ENCODE data around the gene FLAD1. TPM values are rescaled to one million over a fixed set of nuclear protein-coding genes. Genes with fewer than 3 reads are reported as not detected.

The FLAD1 gene
- polyA plus RNA-seq, 2 of the 4 experiments (the other 2 are of a cell fraction): 34.1 to 43.5 TPM

DNA sequence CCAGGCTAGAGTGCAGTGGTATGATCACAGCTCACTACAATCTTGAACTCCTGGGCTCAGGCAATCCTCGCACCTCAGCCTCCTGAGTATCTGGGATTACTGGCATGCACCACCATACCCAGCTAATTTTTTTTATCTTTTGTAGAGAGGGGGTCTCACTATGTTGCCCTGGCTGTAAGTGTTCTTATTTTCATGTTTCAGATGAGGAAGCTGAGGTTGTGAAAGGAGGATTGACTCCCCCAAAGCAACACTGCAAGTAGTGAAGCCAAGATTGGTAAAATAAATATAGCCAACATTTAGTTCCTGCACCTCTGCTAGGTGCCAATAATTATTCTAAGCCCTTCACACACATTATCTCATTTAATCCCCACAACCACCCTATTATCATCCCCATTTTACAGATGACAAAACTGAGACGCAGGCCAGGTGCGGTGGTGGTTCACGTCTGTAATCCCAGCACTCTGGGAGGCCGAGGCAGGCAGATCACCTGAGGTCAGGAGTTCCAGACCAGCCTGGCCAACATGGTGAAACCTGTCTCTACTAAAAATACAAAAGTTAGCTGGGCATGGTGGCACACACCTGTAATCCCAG, 48.7 kb upstream of the FLAD1 start:
- FAIRE-seq: no peak
- Histone ChIP-seq H3K27ac (no peak overlapping the region), H3K4me3 (no peak overlapping the region), H3K9me3 (no peaks in the 10 kb centered on the region), H3K4me1 (peaks cover 25% of the 10 kb centered on the region), H3K4me2 (no peak overlapping the region)
- ATAC-seq: no peak
- ChIA-PET POLR2A (no interaction called here), CTCF (interaction anchor here (0.6 to 2.7 kb wide), 5 partner anchors 9 to 375 kb away, joined by 3 to 13 read pairs (median 5); no protein-coding TSS in a partner anchor)
- TF ChIP-seq KDM5A (IDR thresholded peaks at IDR 0.05) (no peak), HOXB5 (CRISPR knock-in tag; IDR thresholded peaks at IDR 0.05) (no peak), ZNF302 (CRISPR knock-in tag; IDR thresholded peaks at IDR 0.05) (no peak), CHD4 (IDR thresholded peaks at IDR 0.05; ENCODE audit: borderline replicate concordance) (no peak), KDM1A (IDR thresholded peaks at IDR 0.05; ENCODE audit: low read depth) (no peak), GATA3 (IDR thresholded peaks at IDR 0.05; ENCODE audit: borderline replicate concordance) (no peak), RCOR1 (IDR thresholded peaks at IDR 0.05; ENCODE audit: low read depth, low read length) (no peak), JUNB (IDR thresholded peaks at IDR 0.05) (no peak)
- WGBS (ENCODE audit: missing lambda C conversion rate): 95% methylated on average over 5 of the region's 5 CpGs
- DNase-seq (ENCODE audit: low read depth in 1 of 2, low spot score in 1 of 2): no peak

DNA sequence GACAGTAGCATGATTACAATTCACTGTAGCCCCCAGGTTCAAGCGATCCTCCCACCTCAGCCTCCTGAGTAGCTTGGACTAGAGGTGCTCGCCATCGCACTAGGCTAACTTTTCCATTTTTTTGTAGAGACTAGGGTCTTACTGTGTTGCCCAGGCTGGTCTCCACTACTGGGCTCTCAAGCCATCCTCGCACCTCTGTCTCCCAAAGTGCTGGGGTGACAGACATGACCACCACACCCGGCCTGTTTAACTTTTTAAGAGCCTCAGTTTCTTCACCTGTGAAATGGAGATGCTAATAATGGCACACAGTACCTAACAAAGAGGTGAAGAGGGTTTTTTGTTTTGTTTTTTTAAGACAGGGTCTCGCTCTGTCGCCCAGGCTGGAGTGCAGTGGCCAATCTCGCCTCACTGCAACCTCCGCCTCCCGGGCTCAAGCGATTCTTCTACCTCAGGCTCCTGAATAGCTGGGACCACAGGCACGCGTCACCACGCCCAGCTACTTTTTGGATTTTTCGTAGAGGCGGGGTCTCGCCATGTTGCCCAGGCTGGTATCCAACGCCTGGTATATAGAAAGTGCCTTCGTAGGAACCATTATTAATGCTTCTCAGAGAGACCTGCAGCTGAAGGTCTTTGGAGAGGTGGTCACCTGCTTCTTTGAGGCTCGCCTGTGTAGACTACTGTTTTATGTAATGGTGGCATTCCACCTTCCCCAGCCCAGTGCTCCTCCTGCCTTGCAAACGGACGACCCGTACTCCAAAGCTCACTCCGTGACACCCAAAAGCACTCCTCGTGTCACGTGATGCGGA, 47.2 kb upstream of the FLAD1 start:
- CTCF ChIA-PET: interaction anchor here (0.8 to 4.3 kb wide), 22 partner anchors 8 to 457 kb away, joined by 3 to 20 read pairs (median 4); partner anchors contain the start of genes PBXIP1 and PYGO2

DNA sequence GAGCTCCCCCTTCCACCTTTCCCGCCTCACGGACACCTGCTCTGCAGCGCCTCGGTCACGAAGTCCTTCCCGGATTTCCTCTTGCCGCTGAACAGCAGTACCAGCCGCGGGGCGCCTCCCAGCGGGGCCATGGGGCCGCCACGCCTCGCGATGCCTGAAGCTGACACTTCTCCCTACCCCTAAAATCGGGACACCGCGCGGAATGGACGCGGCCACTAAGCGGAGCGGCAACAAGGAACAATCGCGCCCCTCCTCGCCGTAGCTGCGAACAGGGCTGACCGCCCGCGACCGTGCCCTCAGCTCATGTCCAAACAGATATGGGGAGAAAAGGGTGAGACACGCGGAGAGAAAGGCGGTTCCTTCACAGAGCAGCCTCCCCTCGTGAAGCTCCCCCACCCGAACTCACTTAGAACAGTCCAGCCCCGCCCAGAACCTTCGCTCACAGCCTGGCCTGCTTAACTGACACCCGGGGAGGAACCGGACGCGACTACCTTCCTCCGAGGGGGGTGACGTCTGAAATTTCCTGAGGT, 46.5 kb upstream of the FLAD1 start, which contains the start of gene PMVK:
Gene PMVK, minus strand, starts transcription at position 165 of the 530 bp plus-strand sequence. Its CDS starts 34 bp downstream, at position 131.
- H3K4me3 ChIP-seq: peak within 1 kb of the TSS; percentile 61
- peak within 1 kb of the TSS; percentile 92 for H3K4me2 ChIP-seq
- DNase-seq (ENCODE audit: low read depth in 1 of 2, low spot score in 1 of 2) (peak; percentile 97), ATAC-seq (peak; percentile 86 to 91), FAIRE-seq (no peak)
- 2% methylated on average over 37 of the region's 45 CpGs for WGBS (ENCODE audit: missing lambda C conversion rate)
- H3K9me3 ChIP-seq: no peaks in the 10 kb centered on the region
- peak within 1 kb of the TSS; percentile 97 to 98 for H3K27ac ChIP-seq
- ChIA-PET POLR2A (interaction anchor here (0.6 to 1.5 kb wide), 12 partner anchors 9 to 457 kb away, joined by 3 to 7 read pairs (median 3); partner anchors contain the start of genes PBXIP1 and SHC1), CTCF (interaction anchor here (0.6 to 4.3 kb wide), 21 partner anchors 9 to 458 kb away, joined by 3 to 20 read pairs (median 4); partner anchors contain the start of genes PBXIP1 and PYGO2)
- peaks cover 25% of the 10 kb centered on the region for H3K4me1 ChIP-seq
- TF ChIP-seq GATA3 (IDR thresholded peaks at IDR 0.05; ENCODE audit: borderline replicate concordance) (peak; percentile 84), KDM1A (IDR thresholded peaks at IDR 0.05; ENCODE audit: low read depth) (no peak), POLR2A (IDR thresholded peaks at IDR 0.05; ENCODE audit: low read length) (peak; percentile 80), RARB (CRISPR knock-in tag; IDR thresholded peaks at IDR 0.05) (no peak), MYC (IDR thresholded peaks at IDR 0.05; ENCODE audit: borderline replicate concordance, low read length) (peak; percentile 39; the same call in 1 of the 2 replicates), HEYL (CRISPR knock-in tag; IDR thresholded peaks at IDR 0.05) (no peak), EP300 (IDR thresholded peaks at IDR 0.05) (no peak), ZNF302 (CRISPR knock-in tag; IDR thresholded peaks at IDR 0.05) (no peak)
- TF ChIP-seq, protein P1, sequence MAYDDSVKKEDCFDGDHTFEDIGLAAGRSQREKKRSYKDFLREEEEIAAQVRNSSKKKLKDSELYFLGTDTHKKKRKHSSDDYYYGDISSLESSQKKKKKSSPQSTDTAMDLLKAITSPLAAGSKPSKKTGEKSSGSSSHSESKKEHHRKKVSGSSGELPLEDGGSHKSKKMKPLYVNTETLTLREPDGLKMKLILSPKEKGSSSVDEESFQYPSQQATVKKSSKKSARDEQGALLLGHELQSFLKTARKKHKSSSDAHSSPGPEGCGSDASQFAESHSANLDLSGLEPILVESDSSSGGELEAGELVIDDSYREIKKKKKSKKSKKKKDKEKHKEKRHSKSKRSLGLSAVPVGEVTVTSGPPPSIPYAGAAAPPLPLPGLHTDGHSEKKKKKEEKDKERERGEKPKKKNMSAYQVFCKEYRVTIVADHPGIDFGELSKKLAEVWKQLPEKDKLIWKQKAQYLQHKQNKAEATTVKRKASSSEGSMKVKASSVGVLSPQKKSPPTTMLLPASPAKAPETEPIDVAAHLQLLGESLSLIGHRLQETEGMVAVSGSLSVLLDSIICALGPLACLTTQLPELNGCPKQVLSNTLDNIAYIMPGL (CRISPR knock-in tag; IDR thresholded peaks at IDR 0.05; ENCODE audit: borderline replicate concordance): no peak
- TF ChIP-seq, protein P2, sequence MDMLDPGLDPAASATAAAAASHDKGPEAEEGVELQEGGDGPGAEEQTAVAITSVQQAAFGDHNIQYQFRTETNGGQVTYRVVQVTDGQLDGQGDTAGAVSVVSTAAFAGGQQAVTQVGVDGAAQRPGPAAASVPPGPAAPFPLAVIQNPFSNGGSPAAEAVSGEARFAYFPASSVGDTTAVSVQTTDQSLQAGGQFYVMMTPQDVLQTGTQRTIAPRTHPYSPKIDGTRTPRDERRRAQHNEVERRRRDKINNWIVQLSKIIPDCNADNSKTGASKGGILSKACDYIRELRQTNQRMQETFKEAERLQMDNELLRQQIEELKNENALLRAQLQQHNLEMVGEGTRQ (IDR thresholded peaks at IDR 0.05): no peak

More for the DNA sequence above, 47.2 kb upstream of the FLAD1 start:
- POLR2A ChIA-PET: interaction anchor here (0.6 to 1.5 kb wide), 11 partner anchors 8 to 457 kb away, joined by 3 to 7 read pairs (median 3); partner anchors contain the start of genes PBXIP1 and SHC1
- TF ChIP-seq POLR2A (IDR thresholded peaks at IDR 0.05; ENCODE audit: low read length) (no peak), POLR2AphosphoS2 (conservative IDR thresholded peaks at IDR 0.05; ENCODE audit: low read length) (no peak), HOXB13 (CRISPR knock-in tag; IDR thresholded peaks at IDR 0.05; ENCODE audit: low read depth) (0 out of 2 replicates have a peak, but pooled peaks have one; percentile 87), FOSB (CRISPR knock-in tag; IDR thresholded peaks at IDR 0.05) (no peak), MYC (IDR thresholded peaks at IDR 0.05; ENCODE audit: borderline replicate concordance, low read length) (no peak), ZSCAN20 (CRISPR knock-in tag; IDR thresholded peaks at IDR 0.05) (peak; percentile 37; the same call in 1 of the 2 replicates), NPAS2 (CRISPR knock-in tag; IDR thresholded peaks at IDR 0.05; ENCODE audit: borderline replicate concordance) (no peak), CEBPB (IDR thresholded peaks at IDR 0.05) (no peak), ZFP36 (IDR thresholded peaks at IDR 0.05; ENCODE audit: borderline replicate concordance, partially characterized antibody) (no peak), TP53 (CRISPR knock-in tag; IDR thresholded peaks at IDR 0.05) (peak; percentile 69; the same call in 1 of the 2 replicates), CBX2 (IDR thresholded peaks at IDR 0.05; ENCODE audit: borderline replicate concordance, low read depth) (no peak), JUNB (IDR thresholded peaks at IDR 0.05) (no peak), JUN (IDR thresholded peaks at IDR 0.05) (no peak), HOXB5 (CRISPR knock-in tag; IDR thresholded peaks at IDR 0.05) (peak; percentile 81; the same call in 1 of the 2 replicates)
- TF ChIP-seq, protein P3, sequence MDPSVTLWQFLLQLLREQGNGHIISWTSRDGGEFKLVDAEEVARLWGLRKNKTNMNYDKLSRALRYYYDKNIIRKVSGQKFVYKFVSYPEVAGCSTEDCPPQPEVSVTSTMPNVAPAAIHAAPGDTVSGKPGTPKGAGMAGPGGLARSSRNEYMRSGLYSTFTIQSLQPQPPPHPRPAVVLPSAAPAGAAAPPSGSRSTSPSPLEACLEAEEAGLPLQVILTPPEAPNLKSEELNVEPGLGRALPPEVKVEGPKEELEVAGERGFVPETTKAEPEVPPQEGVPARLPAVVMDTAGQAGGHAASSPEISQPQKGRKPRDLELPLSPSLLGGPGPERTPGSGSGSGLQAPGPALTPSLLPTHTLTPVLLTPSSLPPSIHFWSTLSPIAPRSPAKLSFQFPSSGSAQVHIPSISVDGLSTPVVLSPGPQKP (IDR thresholded peaks at IDR 0.05; ENCODE audit: low read depth, low read length): no peak
- TF ChIP-seq, protein P2 (IDR thresholded peaks at IDR 0.05): peak; percentile 95
- TF ChIP-seq, protein P4, sequence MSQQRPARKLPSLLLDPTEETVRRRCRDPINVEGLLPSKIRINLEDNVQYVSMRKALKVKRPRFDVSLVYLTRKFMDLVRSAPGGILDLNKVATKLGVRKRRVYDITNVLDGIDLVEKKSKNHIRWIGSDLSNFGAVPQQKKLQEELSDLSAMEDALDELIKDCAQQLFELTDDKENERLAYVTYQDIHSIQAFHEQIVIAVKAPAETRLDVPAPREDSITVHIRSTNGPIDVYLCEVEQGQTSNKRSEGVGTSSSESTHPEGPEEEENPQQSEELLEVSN (IDR thresholded peaks at IDR 0.05; ENCODE audit: borderline replicate concordance, low read depth): no peak
- no peak for FAIRE-seq
- H3K4me3 ChIP-seq: peak overlapping the region; percentile 61
- peak overlapping the region; percentile 97 to 98 for H3K27ac ChIP-seq
- whole genome bisulfite sequencing (ENCODE audit: missing lambda C conversion rate): 47% methylated on average over 27 of the region's 27 CpGs
- peaks cover 25% of the 10 kb centered on the region for H3K4me1 ChIP-seq
- no peak for ATAC-seq
- H3K9me3 ChIP-seq: no peaks in the 10 kb centered on the region
- DNase-seq (ENCODE audit: low read depth in 1 of 2, low spot score in 1 of 2): no peak
- peak overlapping the region; percentile 92 for H3K4me2 ChIP-seq
